ENCODE data around the gene ACTRT2. TPM values are rescaled to one million over a fixed set of nuclear protein-coding genes. Genes with fewer than 3 reads are reported as not detected.

ACTRT2 gene
- polyA plus RNA-seq, 1 of the 3 experiments (the other 2 are of a cell fraction) = not detected

DNA sequence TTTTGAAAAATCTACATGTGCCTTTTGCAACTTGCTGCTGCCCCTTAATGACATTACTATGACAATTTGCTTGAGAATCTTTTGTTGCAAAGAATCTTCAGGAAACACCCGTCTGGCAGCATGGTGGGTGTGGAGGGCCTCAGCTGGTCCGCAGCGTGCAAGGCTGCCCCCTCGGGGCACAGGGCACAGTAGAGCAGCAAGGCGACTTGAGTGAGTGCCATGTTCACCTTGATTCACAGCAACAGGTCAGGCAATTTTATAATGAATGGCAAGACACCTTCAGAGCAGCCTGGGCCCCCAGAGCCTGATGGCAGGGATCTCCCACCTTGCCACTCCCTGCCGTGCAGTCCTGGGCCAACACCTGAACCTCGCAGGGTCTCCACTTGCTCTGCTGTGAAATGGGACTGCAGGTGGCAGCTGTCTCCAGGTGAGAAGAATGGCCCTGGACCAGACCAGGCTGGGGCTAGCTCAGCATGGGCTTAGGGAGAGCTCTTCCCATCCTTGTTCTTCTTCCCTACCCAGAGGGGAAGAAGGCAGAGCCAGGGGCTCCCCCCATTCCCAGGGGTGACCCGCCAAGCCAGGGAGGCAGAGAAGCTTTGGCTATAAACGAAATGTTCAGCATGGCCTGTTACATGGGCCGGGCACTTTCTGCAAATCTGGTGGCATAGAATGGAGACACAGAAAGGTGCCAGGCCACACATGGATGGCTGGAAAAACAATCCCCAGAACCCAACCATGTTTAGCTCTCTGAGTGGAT, 34.5 kb upstream of the ACTRT2 start:
- DNase-seq = no peak
- CTCF ChIA-PET = no interaction called here
- 10% methylated on average over 10 of the region's 10 CpGs for WGBS (ENCODE audit: low lambda C conversion rate)

More for the DNA sequence above, 34.5 kb upstream of the ACTRT2 start:
- Histone ChIP-seq H3K79me2 (ENCODE audit: insufficient read depth) (no peaks in the 10 kb centered on the region), H3F3A (replicated peaks; ENCODE audit: insufficient read depth) (no peaks in the 10 kb centered on the region), H3K36me3 (replicated peaks in 1 of 2; ENCODE audit: control insufficient read depth in 1 of 2, insufficient read depth in 2 of 2, low read length in 1 of 2) (no peaks in the 10 kb centered on the region), H3K4me3 (ENCODE audit: low read depth in 2 of 2, low read length in 1 of 2) (no peak overlapping the region), H4K20me1 (ENCODE audit: insufficient read depth) (no peaks in the 10 kb centered on the region), H3K9me3 (no peaks in the 10 kb centered on the region), H3K27me3 (ENCODE audit: insufficient read depth) (no peaks in the 10 kb centered on the region), H2AFZ (ENCODE audit: low read depth) (no peak overlapping the region), H3K9me2 (no peaks in the 10 kb centered on the region), H3K4me2 (no peak overlapping the region), H3K27ac (ENCODE audit: low read depth in 2 of 2, low read length in 1 of 2) (no peak overlapping the region), H3K9ac (no peak overlapping the region), H3K4me1 (ENCODE audit: control insufficient read depth in 1 of 2, insufficient read depth in 2 of 2, low read depth in 1 of 2, low read length in 1 of 2) (no peaks in the 10 kb centered on the region)
- TF ChIP-seq, protein P1, sequence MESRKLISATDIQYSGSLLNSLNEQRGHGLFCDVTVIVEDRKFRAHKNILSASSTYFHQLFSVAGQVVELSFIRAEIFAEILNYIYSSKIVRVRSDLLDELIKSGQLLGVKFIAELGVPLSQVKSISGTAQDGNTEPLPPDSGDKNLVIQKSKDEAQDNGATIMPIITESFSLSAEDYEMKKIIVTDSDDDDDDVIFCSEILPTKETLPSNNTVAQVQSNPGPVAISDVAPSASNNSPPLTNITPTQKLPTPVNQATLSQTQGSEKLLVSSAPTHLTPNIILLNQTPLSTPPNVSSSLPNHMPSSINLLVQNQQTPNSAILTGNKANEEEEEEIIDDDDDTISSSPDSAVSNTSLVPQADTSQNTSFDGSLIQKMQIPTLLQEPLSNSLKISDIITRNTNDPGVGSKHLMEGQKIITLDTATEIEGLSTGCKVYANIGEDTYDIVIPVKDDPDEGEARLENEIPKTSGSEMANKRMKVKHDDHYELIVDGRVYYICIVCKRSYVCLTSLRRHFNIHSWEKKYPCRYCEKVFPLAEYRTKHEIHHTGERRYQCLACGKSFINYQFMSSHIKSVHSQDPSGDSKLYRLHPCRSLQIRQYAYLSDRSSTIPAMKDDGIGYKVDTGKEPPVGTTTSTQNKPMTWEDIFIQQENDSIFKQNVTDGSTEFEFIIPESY (IDR thresholded peaks at IDR 0.05; ENCODE audit: borderline replicate concordance, low read depth) = no peak
- TF ChIP-seq EZH2phosphoT487 (IDR thresholded peaks at IDR 0.05; ENCODE audit: borderline replicate concordance, low read depth) (no peak), TAF1 (IDR thresholded peaks at IDR 0.05; ENCODE audit: borderline replicate concordance, low read depth, low read length) (no peak), SMC3 (IDR thresholded peaks at IDR 0.05; ENCODE audit: low read depth, low read length) (no peak), TCF12 (IDR thresholded peaks at IDR 0.05) (no peak), MEF2A (IDR thresholded peaks at IDR 0.05; ENCODE audit: borderline replicate concordance, low read depth) (no peak), RFX5 (IDR thresholded peaks at IDR 0.05; ENCODE audit: low read length) (no peak), GABPA (IDR thresholded peaks at IDR 0.05; ENCODE audit: low read depth) (no peak), RCOR1 (IDR thresholded peaks at IDR 0.05; ENCODE audit: low read length) (no peak), ELF1 (IDR thresholded peaks at IDR 0.05) (no peak), JUND (IDR thresholded peaks at IDR 0.05) (no peak), RAD21 (IDR thresholded peaks at IDR 0.05; ENCODE audit: low read length) (no peak), GATA2 (CRISPR knock-in tag; IDR thresholded peaks at IDR 0.05) (no peak), FOSL2 (IDR thresholded peaks at IDR 0.05; ENCODE audit: borderline replicate concordance, low read depth) (no peak)
- TF ChIP-seq, protein P2, sequence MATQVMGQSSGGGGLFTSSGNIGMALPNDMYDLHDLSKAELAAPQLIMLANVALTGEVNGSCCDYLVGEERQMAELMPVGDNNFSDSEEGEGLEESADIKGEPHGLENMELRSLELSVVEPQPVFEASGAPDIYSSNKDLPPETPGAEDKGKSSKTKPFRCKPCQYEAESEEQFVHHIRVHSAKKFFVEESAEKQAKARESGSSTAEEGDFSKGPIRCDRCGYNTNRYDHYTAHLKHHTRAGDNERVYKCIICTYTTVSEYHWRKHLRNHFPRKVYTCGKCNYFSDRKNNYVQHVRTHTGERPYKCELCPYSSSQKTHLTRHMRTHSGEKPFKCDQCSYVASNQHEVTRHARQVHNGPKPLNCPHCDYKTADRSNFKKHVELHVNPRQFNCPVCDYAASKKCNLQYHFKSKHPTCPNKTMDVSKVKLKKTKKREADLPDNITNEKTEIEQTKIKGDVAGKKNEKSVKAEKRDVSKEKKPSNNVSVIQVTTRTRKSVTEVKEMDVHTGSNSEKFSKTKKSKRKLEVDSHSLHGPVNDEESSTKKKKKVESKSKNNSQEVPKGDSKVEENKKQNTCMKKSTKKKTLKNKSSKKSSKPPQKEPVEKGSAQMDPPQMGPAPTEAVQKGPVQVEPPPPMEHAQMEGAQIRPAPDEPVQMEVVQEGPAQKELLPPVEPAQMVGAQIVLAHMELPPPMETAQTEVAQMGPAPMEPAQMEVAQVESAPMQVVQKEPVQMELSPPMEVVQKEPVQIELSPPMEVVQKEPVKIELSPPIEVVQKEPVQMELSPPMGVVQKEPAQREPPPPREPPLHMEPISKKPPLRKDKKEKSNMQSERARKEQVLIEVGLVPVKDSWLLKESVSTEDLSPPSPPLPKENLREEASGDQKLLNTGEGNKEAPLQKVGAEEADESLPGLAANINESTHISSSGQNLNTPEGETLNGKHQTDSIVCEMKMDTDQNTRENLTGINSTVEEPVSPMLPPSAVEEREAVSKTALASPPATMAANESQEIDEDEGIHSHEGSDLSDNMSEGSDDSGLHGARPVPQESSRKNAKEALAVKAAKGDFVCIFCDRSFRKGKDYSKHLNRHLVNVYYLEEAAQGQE (IDR thresholded peaks at IDR 0.05; ENCODE audit: low read depth, low read length) = no peak
- TF ChIP-seq, protein P3, sequence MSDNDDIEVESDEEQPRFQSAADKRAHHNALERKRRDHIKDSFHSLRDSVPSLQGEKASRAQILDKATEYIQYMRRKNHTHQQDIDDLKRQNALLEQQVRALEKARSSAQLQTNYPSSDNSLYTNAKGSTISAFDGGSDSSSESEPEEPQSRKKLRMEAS (IDR thresholded peaks at IDR 0.05; ENCODE audit: low read depth) = no peak
- TF ChIP-seq, protein P4, sequence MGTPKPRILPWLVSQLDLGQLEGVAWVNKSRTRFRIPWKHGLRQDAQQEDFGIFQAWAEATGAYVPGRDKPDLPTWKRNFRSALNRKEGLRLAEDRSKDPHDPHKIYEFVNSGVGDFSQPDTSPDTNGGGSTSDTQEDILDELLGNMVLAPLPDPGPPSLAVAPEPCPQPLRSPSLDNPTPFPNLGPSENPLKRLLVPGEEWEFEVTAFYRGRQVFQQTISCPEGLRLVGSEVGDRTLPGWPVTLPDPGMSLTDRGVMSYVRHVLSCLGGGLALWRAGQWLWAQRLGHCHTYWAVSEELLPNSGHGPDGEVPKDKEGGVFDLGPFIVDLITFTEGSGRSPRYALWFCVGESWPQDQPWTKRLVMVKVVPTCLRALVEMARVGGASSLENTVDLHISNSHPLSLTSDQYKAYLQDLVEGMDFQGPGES (IDR thresholded peaks at IDR 0.05; ENCODE audit: low read depth, low read length) = no peak
- TF ChIP-seq, protein P5, sequence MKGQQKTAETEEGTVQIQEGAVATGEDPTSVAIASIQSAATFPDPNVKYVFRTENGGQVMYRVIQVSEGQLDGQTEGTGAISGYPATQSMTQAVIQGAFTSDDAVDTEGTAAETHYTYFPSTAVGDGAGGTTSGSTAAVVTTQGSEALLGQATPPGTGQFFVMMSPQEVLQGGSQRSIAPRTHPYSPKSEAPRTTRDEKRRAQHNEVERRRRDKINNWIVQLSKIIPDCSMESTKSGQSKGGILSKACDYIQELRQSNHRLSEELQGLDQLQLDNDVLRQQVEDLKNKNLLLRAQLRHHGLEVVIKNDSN (IDR thresholded peaks at IDR 0.05; ENCODE audit: borderline replicate concordance, low read depth) = no peak
- TF ChIP-seq, protein P6, sequence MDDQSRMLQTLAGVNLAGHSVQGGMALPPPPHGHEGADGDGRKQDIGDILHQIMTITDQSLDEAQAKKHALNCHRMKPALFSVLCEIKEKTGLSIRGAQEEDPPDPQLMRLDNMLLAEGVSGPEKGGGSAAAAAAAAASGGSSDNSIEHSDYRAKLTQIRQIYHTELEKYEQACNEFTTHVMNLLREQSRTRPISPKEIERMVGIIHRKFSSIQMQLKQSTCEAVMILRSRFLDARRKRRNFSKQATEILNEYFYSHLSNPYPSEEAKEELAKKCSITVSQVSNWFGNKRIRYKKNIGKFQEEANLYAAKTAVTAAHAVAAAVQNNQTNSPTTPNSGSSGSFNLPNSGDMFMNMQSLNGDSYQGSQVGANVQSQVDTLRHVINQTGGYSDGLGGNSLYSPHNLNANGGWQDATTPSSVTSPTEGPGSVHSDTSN (IDR thresholded peaks at IDR 0.05) = no peak
- TF ChIP-seq, protein P7, sequence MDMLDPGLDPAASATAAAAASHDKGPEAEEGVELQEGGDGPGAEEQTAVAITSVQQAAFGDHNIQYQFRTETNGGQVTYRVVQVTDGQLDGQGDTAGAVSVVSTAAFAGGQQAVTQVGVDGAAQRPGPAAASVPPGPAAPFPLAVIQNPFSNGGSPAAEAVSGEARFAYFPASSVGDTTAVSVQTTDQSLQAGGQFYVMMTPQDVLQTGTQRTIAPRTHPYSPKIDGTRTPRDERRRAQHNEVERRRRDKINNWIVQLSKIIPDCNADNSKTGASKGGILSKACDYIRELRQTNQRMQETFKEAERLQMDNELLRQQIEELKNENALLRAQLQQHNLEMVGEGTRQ (IDR thresholded peaks at IDR 0.05; ENCODE audit: borderline replicate concordance, low read depth, low read length) = no peak
- POLR2A ChIA-PET = no interaction called here

Measured in SK-N-SH (cell line).